ENCODE measurements around the gene POLR2E. TPM values are rescaled to one million over a fixed set of nuclear protein-coding genes. Genes with fewer than 3 reads are reported as not detected.

POLR2E gene
- total and polyA plus RNA-seq, 2 of the 13 experiments (the other 11 are each of a cell fraction or from before 2014, with no cell fraction given): 140 to 272 TPM

GRCh38 chr19:1046117-1046626 is 49.0 kb downstream of the POLR2E start (continued):
- TF ChIP-seq ZEB1 (IDR thresholded peaks at IDR 0.05; ENCODE audit: insufficient replicate concordance, low read depth) (no peak), ZNF367 (CRISPR knock-in tag; IDR thresholded peaks at IDR 0.05; ENCODE audit: borderline replicate concordance) (no peak), UBTF (CRISPR knock-in tag; IDR thresholded peaks at IDR 0.05) (no peak), PATZ1 (CRISPR knock-in tag; IDR thresholded peaks at IDR 0.05) (peak; percentile 83; the same call in 1 of the 2 replicates), ZNF503 (CRISPR knock-in tag; IDR thresholded peaks at IDR 0.05) (no peak), CTCF (CRISPR knock-in tag; IDR thresholded peaks at IDR 0.05) (peak; percentile 68), HNF4G (IDR thresholded peaks at IDR 0.05; ENCODE audit: borderline replicate concordance, low read depth, low read length) (peak; percentile 66; the same call in 1 of the 2 replicates), HNF4G (CRISPR knock-in tag; IDR thresholded peaks at IDR 0.05; ENCODE audit: borderline replicate concordance, low read depth) (peak; percentile 77; the same call in 1 of the 2 replicates), CENPT (CRISPR knock-in tag; IDR thresholded peaks at IDR 0.05; ENCODE audit: low read depth) (no peak), JARID2 (CRISPR knock-in tag; IDR thresholded peaks at IDR 0.05; ENCODE audit: insufficient replicate concordance) (no peak), TEF (CRISPR knock-in tag; IDR thresholded peaks at IDR 0.05) (no peak), ELF1 (CRISPR knock-in tag; IDR thresholded peaks at IDR 0.05) (no peak), TAF1 (CRISPR knock-in tag; IDR thresholded peaks at IDR 0.05) (no peak), TGIF2 (CRISPR knock-in tag; IDR thresholded peaks at IDR 0.05) (no peak), RBAK (CRISPR knock-in tag; IDR thresholded peaks at IDR 0.05) (no peak), IRF2 (CRISPR knock-in tag; IDR thresholded peaks at IDR 0.05) (no peak), ARHGAP35 (CRISPR knock-in tag; IDR thresholded peaks at IDR 0.05; ENCODE audit: borderline replicate concordance) (no peak), ZNF501 (CRISPR knock-in tag; IDR thresholded peaks at IDR 0.05) (0 out of 2 replicates have a peak, but pooled peaks have one; percentile 34), KMT2A (CRISPR knock-in tag; IDR thresholded peaks at IDR 0.05) (no peak), ZGPAT (CRISPR knock-in tag; IDR thresholded peaks at IDR 0.05) (no peak)
